ENCODE data around the gene KRT34.

DNA sequence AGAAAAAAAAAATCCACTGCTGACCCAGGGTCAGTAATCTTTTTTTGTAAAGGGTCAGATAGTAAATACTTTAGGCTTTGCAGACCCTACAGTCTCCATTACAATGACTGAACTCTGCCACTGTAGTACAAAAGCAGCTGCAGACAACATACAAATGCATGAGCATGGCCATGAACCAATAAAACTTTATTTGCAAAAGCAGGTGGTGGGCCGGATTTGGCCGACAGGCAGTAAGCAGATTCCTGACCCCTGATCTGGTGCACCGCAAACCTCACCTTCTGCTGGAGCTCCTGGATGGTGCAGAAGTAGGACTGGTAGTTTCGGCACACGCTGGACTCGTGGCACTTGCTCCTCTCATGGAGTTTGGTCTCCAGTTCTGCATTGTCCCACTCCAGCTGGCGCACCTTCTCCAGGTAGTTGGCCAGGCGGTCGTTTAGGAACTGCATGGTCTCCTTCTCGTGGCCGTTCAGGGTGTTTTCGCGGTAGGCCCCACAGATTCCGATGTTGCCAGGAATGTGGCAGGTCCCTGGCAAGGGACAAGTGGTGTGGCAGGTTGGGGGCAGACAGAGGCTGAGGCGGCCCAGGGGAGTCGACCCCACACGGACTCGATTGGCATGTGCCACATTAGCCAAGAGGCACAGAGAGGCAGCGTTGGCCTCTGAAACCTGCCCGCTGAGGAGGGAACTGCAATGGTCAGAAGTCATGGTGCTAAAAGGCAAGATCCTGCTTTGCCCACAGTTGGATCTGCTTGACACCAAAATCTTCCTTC is 29.1 kb upstream of the KRT34 start:
- TF ChIP-seq, protein P1, sequence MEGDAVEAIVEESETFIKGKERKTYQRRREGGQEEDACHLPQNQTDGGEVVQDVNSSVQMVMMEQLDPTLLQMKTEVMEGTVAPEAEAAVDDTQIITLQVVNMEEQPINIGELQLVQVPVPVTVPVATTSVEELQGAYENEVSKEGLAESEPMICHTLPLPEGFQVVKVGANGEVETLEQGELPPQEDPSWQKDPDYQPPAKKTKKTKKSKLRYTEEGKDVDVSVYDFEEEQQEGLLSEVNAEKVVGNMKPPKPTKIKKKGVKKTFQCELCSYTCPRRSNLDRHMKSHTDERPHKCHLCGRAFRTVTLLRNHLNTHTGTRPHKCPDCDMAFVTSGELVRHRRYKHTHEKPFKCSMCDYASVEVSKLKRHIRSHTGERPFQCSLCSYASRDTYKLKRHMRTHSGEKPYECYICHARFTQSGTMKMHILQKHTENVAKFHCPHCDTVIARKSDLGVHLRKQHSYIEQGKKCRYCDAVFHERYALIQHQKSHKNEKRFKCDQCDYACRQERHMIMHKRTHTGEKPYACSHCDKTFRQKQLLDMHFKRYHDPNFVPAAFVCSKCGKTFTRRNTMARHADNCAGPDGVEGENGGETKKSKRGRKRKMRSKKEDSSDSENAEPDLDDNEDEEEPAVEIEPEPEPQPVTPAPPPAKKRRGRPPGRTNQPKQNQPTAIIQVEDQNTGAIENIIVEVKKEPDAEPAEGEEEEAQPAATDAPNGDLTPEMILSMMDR (IDR thresholded peaks at IDR 0.05 in 4 of 5, conservative IDR thresholded peaks at IDR 0.05 in 1 of 5), result no peak
- no peak for TF ChIP-seq POLR2A (IDR thresholded peaks at IDR 0.05)
